GM18517 (cell line): ENCODE data around the gene WWOX.

Experiments
- ATAC-seq: cut with Tn5 transposase; IDR thresholded peaks from one replicate; pipeline ENCODE4 v1.9.1; 2021; ENCODE audit warnings: mild to moderate bottlenecking, moderate library complexity; ENCODE audit not compliant: unreplicated experiment

WWOX gene

DNA sequence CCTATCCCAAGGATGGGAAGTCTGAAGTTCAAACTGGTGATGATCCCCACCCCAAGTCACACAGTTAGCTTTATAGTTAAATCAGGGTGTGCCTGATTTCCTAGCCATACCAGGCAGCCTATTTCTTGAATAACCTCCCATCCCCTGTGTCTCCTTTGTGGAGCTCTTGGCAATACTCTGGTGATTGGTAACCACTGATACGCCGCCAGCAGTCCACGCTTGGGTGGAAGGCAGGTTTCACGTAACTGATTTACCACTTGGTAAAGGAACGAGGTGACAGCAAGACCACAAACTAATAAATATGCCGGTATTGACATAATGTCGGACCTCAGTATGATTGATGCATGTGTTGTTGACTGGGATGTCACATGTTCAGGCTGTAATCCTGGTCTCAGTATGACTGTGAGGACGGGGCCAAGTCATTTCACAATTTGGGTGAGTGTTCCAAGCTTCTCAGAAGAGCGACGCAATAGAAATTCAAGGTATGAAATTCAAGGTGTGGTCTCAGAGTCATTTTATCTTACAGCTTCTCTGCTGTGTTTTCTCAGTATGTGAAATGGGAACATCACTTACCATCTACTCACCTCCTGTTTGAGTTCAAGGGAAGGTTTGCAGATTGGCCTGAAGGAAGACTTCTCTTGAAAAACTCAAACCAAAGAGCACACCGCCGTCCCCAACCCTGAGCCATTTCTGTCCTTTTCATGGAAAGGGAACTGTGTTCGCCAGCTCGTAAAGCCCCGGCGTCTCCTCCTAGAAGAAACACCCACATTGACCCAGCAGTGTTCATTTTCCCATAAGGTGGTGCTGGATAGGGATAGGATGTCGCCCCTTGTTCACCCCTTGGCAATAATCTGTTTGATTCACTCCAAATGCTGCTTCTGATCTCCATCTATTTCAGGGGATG is 678.9 kb downstream of the WWOX start:
- ATAC-seq: no peak

DNA sequence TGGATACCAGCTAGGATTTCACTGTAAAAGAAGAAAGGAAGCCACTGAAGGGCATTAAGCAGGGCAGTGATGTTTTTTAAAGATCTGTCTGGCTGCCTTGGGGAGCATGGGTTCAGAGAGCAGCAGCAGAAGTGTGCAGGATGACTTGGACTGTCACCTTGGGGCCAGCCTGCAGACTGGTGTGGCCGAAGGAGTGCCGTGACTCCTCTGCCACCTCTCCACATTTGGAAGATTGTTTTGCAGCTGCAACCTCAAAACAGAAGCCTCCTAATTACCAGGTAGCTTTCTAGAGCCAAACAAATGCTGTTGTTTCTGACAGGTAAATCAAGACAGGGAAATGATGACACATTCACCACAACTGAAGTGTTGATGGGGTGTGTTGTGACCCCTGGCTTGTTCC is 681.4 kb downstream of the WWOX start:
- ATAC-seq: no peak

DNA sequence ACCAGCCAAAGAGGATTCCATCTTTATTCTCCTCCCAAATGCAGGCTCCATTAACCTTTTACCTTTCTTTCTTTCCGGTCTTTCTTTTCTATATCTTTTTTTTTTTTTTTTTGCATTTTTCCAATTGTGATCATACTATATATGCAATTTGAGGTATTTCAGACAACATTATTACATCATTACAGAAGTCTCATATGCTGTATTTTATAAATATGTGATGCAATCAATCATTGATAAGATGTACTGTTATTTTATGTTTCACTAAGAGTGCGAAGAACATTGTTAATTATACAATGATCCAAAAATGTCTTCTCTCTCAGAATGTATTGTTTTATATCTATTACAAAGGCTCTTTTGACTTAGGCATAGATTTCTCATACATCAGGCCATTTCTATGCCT is 683.1 kb downstream of the WWOX start:
- no peak for ATAC-seq

DNA sequence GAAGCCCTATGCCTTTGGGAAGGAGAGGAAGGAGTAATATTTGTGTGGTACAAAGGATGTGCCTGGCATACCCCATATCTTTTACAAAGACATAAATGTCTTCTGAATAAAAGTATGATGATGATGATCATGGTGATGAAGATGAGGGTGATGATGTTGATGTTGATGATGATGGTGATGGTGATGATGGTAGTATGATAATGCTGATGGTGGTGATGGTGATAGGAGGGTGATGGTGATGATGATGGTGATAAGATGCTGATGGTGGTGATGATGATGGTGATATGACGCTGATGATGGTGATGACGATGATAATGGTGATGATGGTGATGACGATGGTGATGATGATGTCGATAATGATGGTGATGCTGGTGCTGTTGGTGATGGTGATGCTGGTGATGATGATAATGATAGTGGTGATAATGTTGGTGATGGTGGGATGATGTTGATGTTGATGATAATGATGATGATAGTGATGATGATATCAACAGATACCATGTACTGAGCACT is 684.2 kb downstream of the WWOX start:
- no peak for ATAC-seq

DNA sequence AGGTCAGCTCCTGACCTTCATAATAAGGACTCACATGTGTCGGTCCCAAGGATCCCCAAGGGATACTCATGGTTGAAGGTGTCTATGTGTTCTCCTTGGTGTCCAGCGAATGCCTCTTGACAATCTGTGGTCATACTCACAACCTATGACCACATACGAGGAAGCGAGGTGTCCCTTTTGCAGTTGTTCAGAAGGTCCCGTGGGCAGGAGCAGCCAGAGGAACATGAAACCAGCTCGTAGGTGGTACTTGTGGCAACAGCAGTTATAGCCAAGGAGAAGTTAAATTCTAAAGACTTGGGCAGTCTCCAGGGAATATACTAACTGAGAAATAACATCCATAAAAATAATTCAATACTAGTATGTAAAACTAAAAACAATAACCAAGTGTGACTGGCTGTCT is 685.3 kb downstream of the WWOX start:
- ATAC-seq: no peak

DNA sequence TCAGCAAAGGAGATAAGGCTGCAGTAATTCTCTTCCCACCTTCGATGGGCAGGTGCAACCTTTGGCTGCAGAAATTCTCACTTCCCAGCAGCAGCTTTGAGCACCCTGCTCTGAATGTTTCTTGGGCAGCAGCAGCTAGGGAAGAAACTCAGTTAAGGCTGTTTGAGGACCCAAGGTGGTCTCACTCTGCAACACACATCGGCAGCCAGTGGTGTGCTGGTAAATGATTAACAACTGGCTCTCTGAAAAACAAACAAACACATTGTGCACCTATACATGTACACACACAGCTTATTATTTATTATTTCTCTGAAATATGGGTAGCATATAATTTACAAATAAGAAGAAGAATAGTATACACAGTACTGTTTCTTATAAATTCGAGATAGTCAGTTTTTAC is 685.8 kb downstream of the WWOX start:
- no peak for ATAC-seq

DNA sequence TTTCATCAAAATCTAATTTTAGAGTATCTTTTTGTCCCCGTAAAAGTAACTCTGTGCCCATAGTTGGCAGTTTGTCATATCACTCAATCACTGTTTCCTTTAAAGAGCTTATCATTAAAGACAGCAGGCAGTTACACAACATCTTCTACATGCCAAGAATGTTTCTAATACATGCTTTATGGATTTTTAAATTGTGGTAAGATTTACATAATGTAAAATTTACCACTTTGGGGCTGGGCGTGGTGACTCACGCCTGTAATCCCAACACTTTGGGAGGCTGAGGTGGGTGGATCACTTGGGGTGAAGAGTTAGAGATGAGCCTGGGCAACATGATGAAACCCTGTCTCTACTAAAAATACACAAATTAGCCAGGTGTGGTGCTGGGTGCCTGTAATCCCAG is 687.2 kb downstream of the WWOX start:
- no peak for ATAC-seq

DNA sequence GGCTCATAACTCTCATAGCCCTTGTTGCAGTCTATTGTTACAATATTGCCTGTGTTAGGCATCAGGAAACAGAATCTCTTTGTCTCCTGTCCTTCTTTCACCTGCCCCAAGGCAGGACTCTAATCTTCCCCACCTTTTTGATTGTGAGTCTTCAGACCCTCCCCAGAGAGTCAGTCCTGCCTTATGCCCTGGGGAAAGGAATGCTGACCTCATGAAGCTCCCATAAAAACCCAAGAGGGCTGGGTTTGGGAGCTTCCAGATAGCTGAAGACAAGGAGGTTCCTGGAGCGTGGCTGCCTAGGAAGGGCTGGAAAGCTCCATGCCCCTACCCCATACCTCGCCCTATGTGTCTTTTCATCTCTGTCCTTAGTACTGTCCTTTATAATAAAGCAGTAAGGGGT is 688.8 kb downstream of the WWOX start:
- no peak for ATAC-seq

DNA sequence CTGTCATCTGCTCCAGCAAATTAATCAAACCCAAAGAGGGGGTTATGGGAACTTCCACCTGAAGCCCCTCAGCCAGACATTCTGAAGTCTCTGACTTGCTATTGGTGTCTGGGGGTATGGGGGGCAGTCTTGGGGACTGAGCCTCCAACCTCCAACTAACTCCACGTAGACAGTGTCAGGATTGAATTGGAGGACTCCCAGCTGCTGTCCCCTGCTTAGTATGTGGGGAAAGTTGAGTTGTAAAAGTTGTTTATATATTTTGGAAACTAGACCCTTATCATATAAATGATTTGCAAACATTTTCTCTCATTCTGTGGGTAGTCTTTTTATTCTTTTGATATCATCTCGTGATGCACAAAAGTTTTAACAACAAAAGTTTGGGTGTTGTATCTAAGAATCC is 689.2 kb downstream of the WWOX start:
- ATAC-seq: no peak

DNA sequence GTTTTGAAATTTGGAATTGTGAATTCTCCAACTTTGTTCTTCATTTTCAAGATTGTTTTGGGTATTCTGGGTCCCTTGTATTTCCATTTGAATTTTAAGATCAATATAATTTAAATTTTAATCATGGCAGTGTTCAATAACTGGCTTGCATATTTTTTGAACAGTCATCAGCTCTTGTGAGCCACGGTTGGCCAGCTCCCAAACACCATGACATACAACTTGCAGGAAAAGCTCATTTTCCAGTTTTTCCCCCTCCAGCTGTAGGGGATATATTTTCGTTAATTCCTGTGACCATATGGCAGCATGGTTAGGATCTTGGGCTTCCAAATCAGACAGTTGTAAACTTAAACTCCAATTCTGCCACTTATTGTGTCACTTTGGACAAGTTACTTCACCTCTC is 690.1 kb downstream of the WWOX start:
- ATAC-seq: no peak

DNA sequence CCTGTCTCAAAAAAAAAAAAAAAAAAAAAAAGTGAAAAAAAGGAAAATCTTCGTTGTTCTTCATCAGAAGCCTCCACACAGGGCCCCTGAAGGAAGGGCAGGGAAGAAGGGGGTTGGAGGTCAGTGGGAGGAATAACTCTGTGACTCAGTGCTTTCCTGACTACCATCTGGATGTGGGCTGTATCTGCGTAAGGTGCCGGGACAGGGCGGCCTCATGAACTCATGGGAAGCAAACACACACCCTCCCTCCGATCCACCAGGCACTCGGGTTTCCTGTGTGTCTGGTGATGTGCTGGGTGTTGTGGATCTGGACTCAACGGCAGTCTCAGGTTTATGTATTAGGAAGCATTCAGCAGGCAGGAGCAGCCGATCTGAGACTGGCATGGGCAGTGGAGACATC is 691.6 kb downstream of the WWOX start:
- ATAC-seq: no peak

DNA sequence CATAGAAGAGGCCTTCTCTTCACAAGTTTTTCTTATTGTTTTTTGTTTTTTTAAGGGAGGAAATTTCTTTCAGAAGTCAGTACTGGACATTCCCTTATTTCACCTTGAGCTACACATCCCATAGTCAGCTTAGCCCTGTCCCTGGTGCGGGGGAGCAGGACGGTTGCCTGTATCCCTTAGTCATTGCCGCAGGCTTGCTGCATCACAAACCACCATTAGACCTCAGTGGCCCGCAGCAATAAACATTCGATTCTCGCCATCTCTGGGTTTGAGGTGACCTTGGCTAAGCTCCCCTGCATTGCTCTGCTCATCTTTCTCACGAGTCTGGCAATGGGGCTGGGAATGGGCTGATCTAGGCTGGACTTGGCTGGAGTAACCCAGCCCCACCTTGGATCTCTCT is 692.5 kb downstream of the WWOX start:
- no peak for ATAC-seq

DNA sequence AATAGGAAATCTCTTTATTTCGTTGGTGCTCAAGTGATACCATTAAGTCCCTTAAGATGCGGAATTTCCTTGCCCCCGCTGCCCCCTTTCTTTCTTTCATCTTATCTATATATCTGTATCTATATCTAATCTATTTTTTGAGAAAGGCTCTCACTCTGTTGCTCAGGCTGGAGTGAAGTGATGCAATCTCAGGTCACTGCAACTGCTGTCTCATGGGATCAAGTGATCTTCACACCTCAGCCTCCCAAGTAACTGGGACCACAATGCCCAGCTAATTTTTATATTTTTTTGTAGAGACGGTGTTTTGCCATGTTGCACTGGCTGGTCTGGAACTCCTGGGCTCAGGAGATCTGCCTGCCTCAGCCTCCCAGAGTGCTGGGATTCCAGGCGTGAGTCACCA is 693.5 kb downstream of the WWOX start:
- no peak for ATAC-seq

DNA sequence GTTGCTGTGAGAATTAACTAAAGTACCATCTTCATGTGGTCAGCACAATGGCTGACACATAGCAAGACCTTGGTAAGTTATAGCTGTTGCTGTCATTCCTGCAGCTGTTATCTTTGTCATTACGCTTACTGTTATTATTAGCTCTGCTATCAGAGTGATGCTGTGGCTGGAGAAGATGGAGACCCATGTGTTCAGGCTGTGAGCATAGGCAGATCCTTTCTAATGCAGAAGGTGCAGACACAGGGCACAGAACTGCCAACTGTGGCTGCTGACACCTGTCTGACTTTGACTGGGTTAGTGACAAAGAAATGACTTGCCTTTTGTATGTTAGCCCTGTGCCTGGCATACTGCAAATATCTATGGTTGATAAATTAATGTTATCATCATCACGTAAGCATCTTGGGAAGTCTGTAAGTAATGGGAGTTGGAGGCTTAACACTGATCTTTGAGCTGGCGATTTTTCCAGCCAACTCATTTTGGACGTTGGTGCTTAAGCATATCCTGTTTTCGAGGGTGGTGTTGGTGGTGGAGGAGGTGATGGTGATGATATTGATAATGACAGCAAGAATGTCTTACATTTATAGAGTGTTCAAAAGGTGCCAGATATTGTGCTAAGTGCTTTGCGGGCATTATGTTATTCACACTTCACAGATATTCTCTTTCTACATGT is 695.3 kb downstream of the WWOX start:
- ATAC-seq: no peak

DNA sequence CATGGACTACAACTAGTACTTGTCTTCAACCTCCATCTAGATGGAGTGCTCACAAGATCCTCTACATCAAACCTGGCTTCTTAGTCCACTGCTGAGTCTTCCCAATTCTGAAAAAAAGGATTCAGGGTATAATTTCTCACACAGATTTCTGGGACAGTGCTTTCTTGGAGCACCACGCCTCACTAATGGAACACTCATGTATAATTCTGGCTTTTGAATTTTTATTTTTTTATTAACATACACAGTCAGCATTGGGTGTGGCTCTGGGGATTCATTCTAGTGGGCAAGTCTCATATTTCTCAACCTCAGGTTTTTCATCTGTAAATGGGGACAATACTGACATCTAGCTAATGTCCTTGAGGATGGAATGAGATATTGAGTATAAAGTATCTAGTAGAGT is 696.0 kb downstream of the WWOX start:
- no peak for ATAC-seq

DNA sequence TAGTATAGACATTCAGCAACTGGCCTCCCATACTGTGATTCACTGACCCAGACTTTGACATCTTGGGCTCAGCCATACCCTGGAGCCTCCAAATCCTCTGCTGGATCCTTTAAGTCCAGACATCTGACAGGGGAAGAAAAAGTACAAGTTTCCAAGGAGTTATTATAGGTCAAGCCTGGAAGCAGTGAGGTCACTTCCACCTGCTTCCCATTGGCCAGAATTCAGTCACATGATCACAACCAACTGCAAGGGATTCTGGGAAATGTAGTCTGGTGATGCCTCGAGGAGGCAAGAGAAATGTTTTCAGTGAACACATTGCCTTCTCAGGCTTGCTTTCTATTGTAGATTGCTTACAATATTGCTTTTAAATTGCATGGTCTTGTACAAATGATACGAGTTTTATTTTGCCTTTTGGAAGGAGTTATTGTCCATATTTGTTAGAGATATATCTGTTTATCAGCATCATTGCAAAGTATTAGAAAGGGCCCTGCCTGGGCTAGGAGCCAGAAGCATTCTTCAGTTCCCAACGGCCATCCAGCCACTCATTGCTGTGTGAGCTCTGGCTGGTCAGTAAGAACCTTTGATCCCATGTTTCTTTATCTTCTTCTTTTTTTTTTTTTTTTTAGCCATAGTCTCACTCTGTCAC is 696.9 kb downstream of the WWOX start:
- no peak for ATAC-seq

DNA sequence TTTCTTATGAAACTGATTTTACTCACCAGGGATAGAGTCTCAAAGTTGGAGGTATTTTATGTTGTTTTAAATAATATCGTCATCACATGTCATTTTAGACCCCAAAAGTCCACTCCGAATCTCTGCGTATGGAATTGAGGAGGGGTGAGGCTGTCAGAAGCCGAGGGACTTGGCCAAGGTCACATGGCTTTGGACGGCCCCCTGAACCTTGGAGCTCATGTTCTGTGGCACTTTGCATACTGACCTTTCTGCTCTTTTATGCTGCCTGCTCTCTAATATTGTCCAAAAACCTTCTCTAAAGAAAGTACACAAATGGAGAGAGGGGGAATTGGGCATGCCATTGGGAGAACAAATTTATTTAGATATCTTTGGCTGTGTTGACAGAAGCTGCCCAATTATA is 700.0 kb downstream of the WWOX start:
- no peak for ATAC-seq

DNA sequence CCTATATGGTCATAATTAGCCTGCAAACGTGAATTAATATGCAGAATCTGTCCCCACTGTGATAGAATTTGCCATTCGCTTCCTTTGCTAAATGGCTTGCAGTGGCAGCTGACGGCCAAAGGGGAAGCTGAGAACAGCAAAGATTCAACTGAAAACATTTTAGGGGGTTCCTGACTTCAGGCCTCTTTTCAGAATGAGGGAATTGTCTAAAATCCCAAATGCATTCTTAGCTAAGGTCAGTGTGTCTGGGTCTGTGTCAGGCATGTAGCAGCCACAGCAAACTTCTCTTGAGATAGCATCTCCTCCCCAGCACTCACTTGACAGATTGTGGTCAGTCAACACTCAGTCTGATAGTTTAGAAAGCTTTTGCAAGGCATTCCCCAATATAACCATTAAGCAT is 701.1 kb downstream of the WWOX start:
- no peak for ATAC-seq

DNA sequence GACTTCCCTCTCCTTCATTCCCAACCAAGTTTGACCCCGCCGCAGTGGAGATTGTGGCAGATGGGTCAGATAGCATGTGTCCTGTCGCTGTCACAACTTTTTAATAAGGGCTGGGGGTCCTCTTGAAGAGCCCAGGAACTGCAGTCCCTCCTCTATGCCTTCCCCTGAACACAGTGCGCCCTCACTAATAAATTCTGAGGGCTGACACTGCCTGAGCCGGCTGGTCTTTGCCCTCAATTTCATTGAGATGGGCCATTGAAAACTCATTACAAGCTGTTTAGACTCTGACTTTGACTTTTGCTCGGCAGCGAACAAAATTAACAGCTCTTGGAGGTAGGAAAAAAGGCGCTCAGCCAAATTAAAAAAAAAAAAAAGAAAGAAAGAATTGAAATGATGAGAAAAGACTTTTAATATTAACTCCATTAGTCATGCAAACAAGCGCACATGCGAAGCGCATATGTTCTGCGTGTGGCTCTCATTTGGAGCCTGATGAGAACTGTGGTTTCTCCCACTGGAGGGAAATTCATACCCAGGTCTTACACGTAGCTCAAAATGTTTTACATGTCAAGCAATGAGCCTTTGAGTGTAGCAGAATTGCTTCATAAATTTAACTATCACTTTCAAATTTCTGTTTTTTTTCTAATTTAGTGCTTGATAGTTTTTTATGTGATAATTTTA is 704.7 kb downstream of the WWOX start:
- ATAC-seq: no peak

DNA sequence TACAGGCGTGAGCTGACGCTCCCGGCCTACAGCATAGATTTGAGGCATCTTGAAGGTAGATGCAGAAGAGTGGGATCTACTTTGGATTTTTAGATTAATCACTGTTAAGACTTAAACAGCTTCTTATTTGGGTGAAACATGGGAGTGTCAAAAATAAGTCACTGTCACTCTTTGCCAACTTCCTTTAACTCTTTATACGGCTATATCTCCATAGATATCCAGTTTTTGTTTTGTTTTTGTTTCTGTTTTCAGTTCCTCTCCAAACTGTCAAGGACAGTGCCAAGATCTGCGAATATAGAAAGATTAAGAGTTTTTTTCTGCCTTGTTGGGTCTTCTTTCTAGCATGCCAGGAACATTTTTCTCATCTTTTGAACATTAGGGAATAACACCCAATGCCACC is 706.1 kb downstream of the WWOX start:
- no peak for ATAC-seq

DNA sequence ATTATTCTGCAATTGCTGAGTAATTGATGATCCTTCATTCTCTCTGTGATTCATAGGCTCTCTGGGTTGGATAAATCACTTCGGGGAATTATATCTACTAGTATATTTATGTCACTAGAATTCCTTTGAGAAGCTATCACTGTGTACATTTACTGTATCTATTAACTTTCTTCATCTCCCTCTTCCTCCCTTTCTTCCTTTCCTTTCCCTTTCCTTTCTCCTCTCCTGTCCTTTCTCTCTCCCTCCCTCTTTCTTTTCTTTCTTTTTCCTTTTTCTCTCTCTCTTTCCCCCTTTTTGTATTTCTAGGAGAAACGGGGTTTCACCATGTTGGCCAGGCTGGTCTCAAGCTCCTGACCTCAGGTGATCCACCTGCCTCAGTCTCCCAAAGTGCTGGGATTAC is 711.8 kb downstream of the WWOX start:
- no peak for ATAC-seq
